Smooth muscle cell (in vitro differentiated cells): Measurements from ENCODE around the gene ATP5F1E. TPM values are rescaled to one million over a fixed set of nuclear protein-coding genes. Genes with fewer than 3 reads are reported as not detected.

ENCODE experiments used
- DNase-seq: peaks from one replicate; lab custom pipeline; 2025; ENCODE audit not compliant: unreplicated experiment; lab: John Stamatoyannopoulos, UW
- H2AFZ ChIP-seq: fragments of 200-600 bp; sonication (generic); 2 replicates; pipeline ENCODE4 v1.6.0; 2016; ENCODE audit warnings: antibody characterized with exemption, low read depth, mild to moderate bottlenecking
- H3F3A ChIP-seq: fragments of 200-600 bp; sonication (generic); 2 replicates; pipeline ENCODE4 v1.6.0; 2017; ENCODE audit warnings: antibody characterized with exemption, low read depth
- H3K27ac ChIP-seq: fragments of 200-600 bp; sonication (generic); 2 replicates; pipeline ENCODE4 v1.5.1; 2016; ENCODE audit warnings: low read depth, mild to moderate bottlenecking
- H3K27me3 ChIP-seq: fragments of 200-600 bp; sonication (generic); 2 replicates; pipeline ENCODE4 v1.6.1; 2016; ENCODE audit warnings: low read depth, mild to moderate bottlenecking
- H3K36me3 ChIP-seq: fragments of 200-600 bp; sonication (generic); 2 replicates; pipeline ENCODE4 v1.5.1; 2016; ENCODE audit warnings: low read depth
- H3K4me1 ChIP-seq: fragments of 200-600 bp; sonication (generic); 2 replicates; pipeline ENCODE4 v1.5.1; 2016; ENCODE audit warnings: low read depth
- H3K4me2 ChIP-seq: fragments of 200-600 bp; sonication (generic); 2 replicates; pipeline ENCODE4 v1.6.0; 2016; ENCODE audit warnings: mild to moderate bottlenecking
- H3K4me3 ChIP-seq: fragments of 200-600 bp; sonication (generic); 2 replicates; pipeline ENCODE4 v1.5.1; 2016; ENCODE audit warnings: mild to moderate bottlenecking
- H3K79me2 ChIP-seq: fragments of 200-600 bp; sonication (generic); 2 replicates; pipeline ENCODE4 v1.6.0; 2016; ENCODE audit warnings: low read depth, mild to moderate bottlenecking
- H3K9ac ChIP-seq: fragments of 200-600 bp; sonication (generic); 2 replicates; pipeline ENCODE4 v1.6.0; 2016; ENCODE audit warnings: low read depth
- H3K9me3 ChIP-seq: fragments of 200-600 bp; sonication (generic); replicated peaks from 2 replicates; pipeline ENCODE4 v1.5.1; 2016; ENCODE audit warnings: low read depth
- H4K20me1 ChIP-seq: fragments of 200-600 bp; sonication (generic); 2 replicates; pipeline ENCODE4 v1.6.0; 2016; ENCODE audit warnings: low read depth
- CTCF ChIP-seq: fragments of 200-600 bp; sonication (generic); IDR thresholded peaks from 2 replicates; pipeline ENCODE4 v1.5.1; 2017; ENCODE audit warnings: borderline replicate concordance, mild to moderate bottlenecking, antibody characterized with exemption; ENCODE audit not compliant: insufficient read depth, poor library complexity, severe bottlenecking
- WGBS: methylation state at CpG from one replicate; pipeline ENCODE4 v1.1.7; 2016; ENCODE audit warnings: low lambda C conversion rate; 5-methylcytosine and 5-hydroxymethylcytosine counted together
- polyA plus RNA-seq: library from polyadenylated mRNA; unstranded; fragments of >200 nt; fragmentation: Nextera tagmentation; extraction: Ambion mirVana; gene quantifications from 2 replicates; pipeline ENCODE4 v1.2.1, GENCODE V29; 2016
- total RNA-seq: library from RNA; depleted of rRNA; stranded (reverse); fragments of >200 nt; gene quantifications from 2 replicates; pipeline ENCODE4 v1.2.3, GENCODE V29; 2014

Gene ATP5F1E
- total and polyA plus RNA-seq, 2 experiments from 2014 or later = 48.6 to 265 TPM

- no peaks in the 10 kb centered on the region for H3K4me1 ChIP-seq
- no peak overlapping the region for H3K9ac ChIP-seq
- no peak overlapping the region for H3K4me2 ChIP-seq
- H3K79me2 ChIP-seq = no peaks in the 10 kb centered on the region
- H3K36me3 ChIP-seq = peaks cover 17% of the 10 kb centered on the region
- DNase-seq = no peak
- H3K27ac ChIP-seq = no peak overlapping the region
- H3F3A ChIP-seq = peaks cover 19% of the 10 kb centered on the region
- no peaks in the 10 kb centered on the region for H4K20me1 ChIP-seq
- H2AFZ ChIP-seq = no peak overlapping the region
- TF ChIP-seq CTCF = no peak
- 95% methylated on average over 17 of the region's 17 CpGs for WGBS
- no peaks in the 10 kb centered on the region for H3K27me3 ChIP-seq
- H3K9me3 ChIP-seq = no peaks in the 10 kb centered on the region
- no peak overlapping the region for H3K4me3 ChIP-seq
These were observed 37.6 kb downstream of the ATP5F1E start for GRCh38 chr20:58994390-58995159.

GRCh38 chr20:58993332-58994248, 38.5 kb downstream of the ATP5F1E start:
- DNase-seq = no peak
- WGBS = 96% methylated on average over 23 of the region's 23 CpGs
- H4K20me1 ChIP-seq = no peaks in the 10 kb centered on the region
- H3K9me3 ChIP-seq = no peaks in the 10 kb centered on the region
- H3K9ac ChIP-seq = no peak overlapping the region
- no peaks in the 10 kb centered on the region for H3K79me2 ChIP-seq
- no peak overlapping the region for H3K27ac ChIP-seq
- H3K36me3 ChIP-seq = peaks cover 21% of the 10 kb centered on the region
- peaks cover 19% of the 10 kb centered on the region for H3F3A ChIP-seq
- no peak overlapping the region for H3K4me3 ChIP-seq
- no peaks in the 10 kb centered on the region for H3K4me1 ChIP-seq
- no peaks in the 10 kb centered on the region for H3K27me3 ChIP-seq
- no peak overlapping the region for H3K4me2 ChIP-seq
- H2AFZ ChIP-seq = no peak overlapping the region
- TF ChIP-seq CTCF = no peak

- H3K4me1 ChIP-seq = no peaks in the 10 kb centered on the region
- H3K79me2 ChIP-seq = no peaks in the 10 kb centered on the region
- no peaks in the 10 kb centered on the region for H3K27me3 ChIP-seq
- H3K4me3 ChIP-seq = no peak overlapping the region
- H3F3A ChIP-seq = peaks cover 19% of the 10 kb centered on the region
- H4K20me1 ChIP-seq = no peaks in the 10 kb centered on the region
- H3K27ac ChIP-seq = no peak overlapping the region
- no peak for TF ChIP-seq CTCF
- WGBS = 100% methylated on average over 3 of the region's 3 CpGs
- no peaks in the 10 kb centered on the region for H3K9me3 ChIP-seq
- peaks cover 19% of the 10 kb centered on the region for H3K36me3 ChIP-seq
- H3K4me2 ChIP-seq = no peak overlapping the region
- no peak overlapping the region for H2AFZ ChIP-seq
- no peak overlapping the region for H3K9ac ChIP-seq
- DNase-seq = no peak
These were observed 39.2 kb downstream of the ATP5F1E start for GRCh38 chr20:58992911-58993310.
